CD4-positive, alpha-beta T cell treated with Interferon alpha-2 for 1 hour (primary cell): ENCODE data around the gene LYRM1.
"Not testable (repeated sequence)": the region's sequence is repeated elsewhere in the genome, so short reads cannot be mapped to it uniquely, and the experiment has no call there.

Experiments used
- DNase-seq, 2 donors: peaks; one replicate each; pipeline ENCODE4 v3.0.0-alpha.2; 2020 to 2022

The LYRM1 gene

GRCh38 chr16:20903899-20904506 lies 3.4 kb downstream of the LYRM1 start:
- DNase-seq: no peak

- peak; percentile 64 to 76 for DNase-seq
Observed at GRCh38 chr16:20904507-20905081, 4.0 kb downstream of the LYRM1 start.

- DNase-seq: no peak
Observed at GRCh38 chr16:20905576-20905975, 5.0 kb downstream of the LYRM1 start.

- DNase-seq: no peak
Observed at GRCh38 chr16:20906341-20907255, 6.0 kb downstream of the LYRM1 start.

- DNase-seq: peak; percentile 10 to 17
Observed at GRCh38 chr16:20910781-20911321, 10.3 kb downstream of the LYRM1 start.

GRCh38 chr16:20911361-20911760 lies 10.8 kb downstream of the LYRM1 start:
- DNase-seq: peak in 1 of 2 donors; percentile 12

- no peak for DNase-seq
Observed at GRCh38 chr16:20916289-20916688, 15.7 kb downstream of the LYRM1 start.

GRCh38 chr16:20916942-20917341 lies 16.4 kb downstream of the LYRM1 start:
- DNase-seq: no peak

GRCh38 chr16:20918486-20919239 lies 18.1 kb downstream of the LYRM1 start:
- no peak for DNase-seq

- DNase-seq: no peak
Observed at GRCh38 chr16:20920091-20920490, 19.5 kb downstream of the LYRM1 start.

GRCh38 chr16:20920799-20921198 lies 20.2 kb downstream of the LYRM1 start:
- DNase-seq: no peak

- DNase-seq: no peak
Observed at GRCh38 chr16:20923876-20924275, 23.3 kb downstream of the LYRM1 start.

- no peak for DNase-seq
Observed at GRCh38 chr16:20925751-20926150, 25.2 kb downstream of the LYRM1 start.

- DNase-seq: no peak
Observed at GRCh38 chr16:20928774-20929411, 28.3 kb downstream of the LYRM1 start.

- DNase-seq: not testable (repeated sequence)
Observed at GRCh38 chr16:20929676-20930364, 29.2 kb downstream of the LYRM1 start.

- DNase-seq: no peak
Observed at GRCh38 chr16:20930365-20930690, 29.8 kb downstream of the LYRM1 start.

GRCh38 chr16:20931066-20931600 lies 30.6 kb downstream of the LYRM1 start:
- DNase-seq: no peak

- no peak for DNase-seq
Observed at GRCh38 chr16:20933589-20933988, 33.0 kb downstream of the LYRM1 start.

- no peak for DNase-seq
Observed at GRCh38 chr16:20937736-20938135, 37.2 kb downstream of the LYRM1 start.

GRCh38 chr16:20938426-20938825 lies 37.9 kb downstream of the LYRM1 start:
- no peak for DNase-seq

- DNase-seq: no peak
Observed at GRCh38 chr16:20939611-20940010, 39.0 kb downstream of the LYRM1 start.
